Right forelimb (tissue), 1 donor: Measurements from ENCODE around the gene DNAJC17.

ENCODE experiments used
- DNase-seq: peaks from one replicate; pipeline ENCODE4 v3.0.0-alpha.2; 2018

Gene DNAJC17, protein sequence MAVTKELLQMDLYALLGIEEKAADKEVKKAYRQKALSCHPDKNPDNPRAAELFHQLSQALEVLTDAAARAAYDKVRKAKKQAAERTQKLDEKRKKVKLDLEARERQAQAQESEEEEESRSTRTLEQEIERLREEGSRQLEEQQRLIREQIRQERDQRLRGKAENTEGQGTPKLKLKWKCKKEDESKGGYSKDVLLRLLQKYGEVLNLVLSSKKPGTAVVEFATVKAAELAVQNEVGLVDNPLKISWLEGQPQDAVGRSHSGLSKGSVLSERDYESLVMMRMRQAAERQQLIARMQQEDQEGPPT

DNA sequence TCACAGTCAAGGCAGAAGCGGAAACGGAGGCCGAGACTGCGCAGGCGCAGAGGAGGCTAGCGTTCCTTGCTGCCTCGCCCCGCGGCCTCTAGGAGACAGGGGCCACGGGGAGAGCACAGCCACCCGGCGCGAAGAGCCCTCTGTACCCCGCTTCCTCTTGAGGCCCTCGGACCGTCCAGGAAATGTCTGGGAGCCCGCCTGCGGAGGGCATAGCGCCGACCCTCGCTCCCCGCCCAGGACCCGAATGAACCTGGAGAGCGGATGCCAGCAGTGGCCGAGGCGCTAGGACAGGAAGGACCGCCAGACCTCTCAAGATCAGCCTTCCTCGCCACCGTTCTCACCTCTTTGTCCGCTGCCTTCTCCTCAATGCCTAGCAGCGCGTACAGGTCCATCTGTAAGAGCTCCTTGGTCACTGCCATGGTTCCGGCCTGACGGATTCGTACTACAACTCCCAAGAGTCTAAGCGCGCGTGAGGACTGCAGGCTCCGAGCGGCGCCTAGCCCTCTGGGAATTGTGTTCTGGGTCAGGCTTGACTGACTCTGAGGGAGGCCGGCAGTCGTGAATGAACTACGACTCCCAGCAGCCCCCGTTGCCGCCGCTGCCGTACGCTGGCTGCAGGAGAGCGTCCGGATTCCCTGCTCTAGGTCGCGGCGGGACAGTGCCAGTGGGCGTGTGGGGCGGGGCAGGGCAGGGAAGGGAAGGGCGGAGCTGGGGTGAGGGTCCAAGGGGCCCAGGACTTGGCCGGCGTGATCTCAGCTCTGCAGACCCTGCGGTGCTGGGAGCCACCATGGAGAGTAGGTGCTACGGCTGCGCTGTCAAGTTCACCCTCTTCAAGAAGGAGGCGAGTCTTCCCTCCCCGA is at the start of gene DNAJC17, which contains the start of gene ZFYVE19:
Gene DNAJC17 (minus strand): TSS at position 446 of the 860 bp plus-strand sequence. CDS start 27 bp downstream, at position 419.
Gene ZFYVE19 (plus strand): TSS at position 62 of the 860 bp plus-strand sequence. CDS start 501 bp downstream, at position 563.
- DNase-seq: peak; percentile 95

DNA sequence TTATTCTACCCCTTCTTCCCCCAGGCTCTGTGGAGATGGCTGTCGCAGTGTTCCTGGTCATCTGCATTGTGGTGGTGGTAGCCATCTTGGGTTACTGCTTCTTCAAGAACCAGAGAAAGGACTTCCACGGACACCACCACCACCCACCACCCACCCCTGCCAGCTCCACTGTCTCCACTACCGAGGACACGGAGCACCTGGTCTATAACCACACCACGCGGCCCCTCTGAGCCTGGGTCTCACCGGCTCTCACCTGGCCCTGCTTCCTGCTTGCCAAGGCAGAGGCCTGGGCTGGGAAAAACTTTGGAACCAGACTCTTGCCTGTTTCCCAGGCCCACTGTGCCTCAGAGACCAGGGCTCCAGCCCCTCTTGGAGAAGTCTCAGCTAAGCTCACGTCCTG is 49.5 kb upstream of the DNAJC17 start:
- DNase-seq: no peak

DNA sequence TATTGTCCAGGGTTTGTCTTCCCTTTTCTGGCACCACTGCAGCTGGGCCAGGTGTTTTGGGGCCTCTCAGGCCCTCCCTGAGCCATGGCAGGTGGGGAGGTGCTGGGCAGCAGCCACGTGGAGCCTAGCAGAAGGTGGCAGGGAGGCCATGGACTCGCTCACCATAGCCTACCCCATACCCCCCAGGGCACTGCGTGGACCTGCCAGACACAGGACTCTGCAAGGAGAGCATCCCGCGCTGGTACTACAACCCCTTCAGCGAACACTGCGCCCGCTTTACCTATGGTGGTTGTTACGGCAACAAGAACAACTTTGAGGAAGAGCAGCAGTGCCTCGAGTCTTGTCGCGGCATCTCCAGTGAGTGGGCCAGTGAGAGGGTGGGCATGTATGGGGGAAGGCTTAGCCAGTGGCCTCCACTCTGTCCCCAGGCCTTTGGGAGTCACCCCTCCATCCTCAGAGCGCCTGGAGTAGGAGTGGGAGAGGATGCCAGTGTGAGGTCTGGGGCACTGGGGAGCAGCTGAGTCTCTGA is 48.5 kb upstream of the DNAJC17 start:
- no peak for DNase-seq

DNA sequence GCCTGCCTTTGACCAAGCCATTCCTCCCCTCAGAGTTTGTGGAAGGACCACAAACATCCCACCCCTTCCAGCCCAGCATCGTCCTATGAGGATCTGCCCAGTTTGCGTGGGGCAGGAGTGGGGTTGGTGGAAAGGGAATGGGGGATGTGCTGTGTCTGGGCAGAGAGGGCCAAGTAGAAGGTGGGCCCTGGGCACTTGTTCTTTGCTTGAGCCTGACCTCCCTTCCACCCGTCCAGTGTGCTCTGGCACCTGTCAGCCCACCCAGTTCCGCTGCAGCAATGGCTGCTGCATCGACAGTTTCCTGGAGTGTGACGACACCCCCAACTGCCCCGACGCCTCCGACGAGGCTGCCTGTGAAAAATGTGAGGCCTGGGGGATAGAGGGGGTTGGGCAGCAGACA is 46.9 kb upstream of the DNAJC17 start:
- no peak for DNase-seq

DNA sequence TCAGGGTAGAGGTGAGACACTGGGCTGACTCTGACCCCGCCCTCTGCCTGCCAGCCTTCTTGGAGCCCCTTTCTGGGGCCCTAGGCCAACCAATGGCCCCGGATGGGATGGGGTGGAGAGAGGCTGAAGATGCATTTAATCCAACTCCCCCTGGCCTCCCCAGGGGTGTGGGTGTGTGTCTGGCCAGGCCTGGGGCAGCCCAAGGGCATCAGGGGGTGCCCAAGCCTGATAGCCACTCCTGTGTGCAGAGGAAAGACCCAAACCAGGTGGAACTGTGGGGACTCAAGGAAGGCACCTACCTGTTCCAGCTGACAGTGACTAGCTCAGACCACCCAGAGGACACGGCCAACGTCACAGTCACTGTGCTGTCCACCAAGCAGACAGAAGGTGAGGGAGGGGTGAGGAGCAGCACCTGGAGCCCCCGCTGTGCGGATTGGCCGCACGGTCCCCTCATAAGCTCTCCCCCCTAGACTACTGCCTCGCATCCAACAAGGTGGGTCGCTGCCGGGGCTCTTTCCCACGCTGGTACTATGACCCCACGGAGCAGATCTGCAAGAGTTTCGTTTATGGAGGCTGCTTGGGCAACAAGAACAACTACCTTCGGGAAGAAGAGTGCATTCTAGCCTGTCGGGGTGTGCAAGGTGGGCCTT is 46.1 kb upstream of the DNAJC17 start:
- no peak for DNase-seq

DNA sequence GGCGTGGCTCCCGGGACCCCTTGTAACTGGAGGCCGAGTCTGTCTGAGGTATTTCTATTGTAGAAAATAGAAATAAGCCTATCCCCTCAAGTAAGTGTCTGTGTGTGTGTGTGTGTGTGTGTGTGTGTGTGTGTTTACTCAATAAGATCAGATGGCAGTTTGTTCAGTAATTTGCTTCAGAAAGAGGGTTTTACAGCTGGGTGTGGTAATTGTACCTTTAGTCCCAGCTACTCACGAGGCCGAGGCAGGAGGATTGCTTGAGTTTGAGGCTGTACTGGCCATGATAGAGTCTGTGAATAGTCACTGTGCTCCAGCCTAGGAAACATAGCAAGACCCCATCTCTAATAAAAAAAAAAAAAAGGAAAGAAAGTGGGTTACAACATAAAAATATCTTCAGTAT is 45.3 kb upstream of the DNAJC17 start:
- DNase-seq: no peak

DNA sequence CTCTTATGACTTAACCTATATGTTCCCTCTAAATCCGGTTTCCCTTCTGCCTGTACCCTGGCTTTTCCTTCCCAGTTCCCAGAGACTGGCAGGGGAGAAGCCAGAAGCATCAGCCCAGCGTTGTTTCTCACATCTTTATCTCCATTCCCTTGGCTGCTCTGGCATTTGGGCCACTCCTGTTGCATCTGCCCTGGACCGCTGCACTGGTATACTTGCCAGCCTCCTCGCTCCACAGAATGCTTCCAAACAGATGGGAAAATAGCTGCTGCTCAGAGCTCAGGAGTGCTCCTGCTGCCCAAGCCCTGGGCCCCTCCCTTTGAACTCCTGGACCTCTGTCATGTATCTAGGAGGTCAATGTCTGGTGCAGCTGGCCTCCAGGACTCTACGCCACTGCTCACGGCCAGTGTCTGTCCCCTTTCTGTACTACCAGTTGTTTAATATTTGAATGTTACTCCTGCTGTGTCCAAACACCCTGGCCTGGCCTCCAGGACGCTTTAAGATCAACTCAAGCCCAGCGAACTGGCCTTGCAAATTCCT is 43.4 kb upstream of the DNAJC17 start:
- DNase-seq: no peak

DNA sequence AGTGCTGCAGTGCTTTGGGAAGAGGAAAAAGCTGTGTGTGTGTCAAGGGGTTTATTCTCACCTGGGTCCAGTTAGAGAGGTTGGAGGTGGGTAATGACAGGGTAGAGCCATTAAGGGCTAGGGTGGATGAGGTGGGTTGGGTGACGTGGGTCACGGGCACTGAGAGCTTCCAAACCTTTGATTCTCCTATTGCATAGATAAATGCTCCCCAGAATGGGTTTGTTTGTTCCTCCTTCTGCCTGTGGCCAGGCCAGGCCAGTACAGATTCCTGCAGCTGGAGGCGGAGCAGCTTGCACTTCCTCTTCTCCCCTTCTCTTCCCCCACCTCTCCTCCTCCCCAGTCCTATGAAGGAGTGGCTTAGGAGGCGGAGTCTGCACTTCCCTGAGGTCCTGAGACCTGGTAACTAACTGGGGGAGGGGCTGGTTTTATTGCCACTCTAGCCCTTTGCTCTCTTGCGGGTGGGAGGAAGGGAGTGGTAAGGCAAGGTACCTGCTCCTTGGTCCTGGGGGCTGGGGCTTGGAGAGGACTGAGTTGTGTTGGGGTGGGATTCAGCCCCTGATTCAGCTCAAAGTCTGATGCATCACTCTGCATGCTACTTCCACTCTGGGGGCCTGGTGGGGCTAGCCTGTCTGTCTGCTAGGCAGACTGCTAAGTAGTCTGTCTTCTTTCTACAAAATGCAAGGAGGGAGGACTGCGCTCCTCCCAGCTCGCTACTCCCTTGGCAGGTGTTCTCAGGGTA is 40.1 kb upstream of the DNAJC17 start:
- DNase-seq: no peak

DNA sequence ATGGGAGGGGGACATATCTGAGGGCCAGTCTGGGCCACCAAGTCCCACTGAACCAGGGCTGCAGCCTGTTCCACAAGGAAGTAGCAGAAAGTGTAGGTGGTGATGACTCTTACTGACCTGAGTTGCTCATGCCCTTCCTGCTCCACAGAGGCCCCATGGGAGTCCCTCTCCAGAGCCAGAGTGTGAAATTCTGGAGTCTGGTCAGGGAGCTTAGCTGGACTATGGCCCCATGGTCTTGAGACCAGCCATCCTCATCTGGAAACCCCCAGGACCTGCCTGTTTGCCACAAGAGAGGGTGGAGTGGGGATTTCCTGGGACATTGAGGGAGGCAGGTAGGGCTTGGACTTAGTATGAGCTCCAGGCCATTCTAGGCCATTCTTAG is 39.6 kb upstream of the DNAJC17 start:
- DNase-seq: no peak

DNA sequence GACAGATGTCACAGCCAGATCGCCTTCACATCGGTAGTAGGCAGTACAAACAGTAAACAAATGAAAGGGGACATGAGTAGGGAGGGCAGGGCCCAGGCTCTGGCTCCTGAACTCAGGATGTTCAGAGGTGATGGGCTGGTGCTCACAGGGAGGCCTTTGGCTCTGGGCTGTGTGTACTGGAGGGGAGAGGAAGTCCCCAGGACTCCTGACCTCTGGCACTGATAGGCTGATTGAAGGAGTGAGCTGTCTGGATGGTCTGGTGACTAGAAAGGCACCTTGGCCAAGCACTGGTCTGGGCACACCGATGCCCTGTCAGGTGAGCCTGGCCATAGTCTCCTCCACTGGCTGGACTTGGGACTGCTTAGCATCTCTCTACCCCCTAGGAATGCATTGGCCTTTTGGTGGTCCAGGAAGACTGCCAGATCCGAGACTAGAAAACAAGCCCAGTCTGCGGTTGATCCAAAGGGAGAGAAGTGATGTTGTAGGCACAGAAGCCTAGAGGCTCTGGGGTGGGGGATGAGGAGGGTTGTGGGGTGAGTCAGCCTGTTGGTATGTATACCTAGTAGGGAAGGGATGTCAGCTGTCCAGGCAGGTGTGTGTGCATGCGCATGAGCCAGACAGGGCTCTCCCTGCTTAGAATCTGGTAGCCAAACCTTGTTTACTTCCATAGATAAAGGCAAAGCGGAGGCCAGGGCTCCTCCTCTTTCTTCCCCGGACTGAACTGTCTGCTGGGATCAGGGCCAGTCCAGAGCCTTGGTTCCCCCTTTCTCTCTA is 38.4 kb upstream of the DNAJC17 start:
- DNase-seq: no peak

DNA sequence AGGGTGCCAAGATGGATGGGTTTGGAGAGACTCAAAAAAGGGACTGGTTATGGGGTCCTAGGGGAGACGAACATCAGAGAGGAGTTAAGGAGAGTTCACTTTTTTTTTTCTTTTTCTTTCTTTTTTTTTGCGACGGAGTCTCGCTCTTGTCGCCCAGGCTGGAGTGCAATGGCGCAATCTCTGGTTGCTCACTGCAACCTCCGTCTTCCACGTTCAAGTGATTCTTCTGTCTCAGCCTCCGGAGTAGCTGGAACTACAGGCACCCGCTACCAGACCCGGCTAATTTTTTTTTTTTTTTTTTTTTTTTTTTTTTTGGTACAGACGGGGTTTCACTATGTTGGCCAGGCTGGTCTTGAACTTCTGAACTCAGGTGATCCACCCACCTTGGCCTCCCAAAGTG is 37.8 kb upstream of the DNAJC17 start:
- no peak for DNase-seq

DNA sequence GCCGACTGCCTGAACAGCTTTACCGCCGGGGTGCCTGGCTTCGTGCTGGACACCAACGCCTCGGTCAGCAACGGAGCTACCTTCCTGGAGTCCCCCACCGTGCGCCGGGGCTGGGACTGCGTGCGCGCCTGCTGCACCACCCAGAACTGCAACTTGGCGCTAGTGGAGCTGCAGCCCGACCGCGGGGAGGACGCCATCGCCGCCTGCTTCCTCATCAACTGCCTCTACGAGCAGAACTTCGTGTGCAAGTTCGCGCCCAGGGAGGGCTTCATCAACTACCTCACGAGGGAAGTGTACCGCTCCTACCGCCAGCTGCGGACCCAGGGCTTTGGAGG is 37.4 kb upstream of the DNAJC17 start:
- peak; percentile 64 for DNase-seq

DNA sequence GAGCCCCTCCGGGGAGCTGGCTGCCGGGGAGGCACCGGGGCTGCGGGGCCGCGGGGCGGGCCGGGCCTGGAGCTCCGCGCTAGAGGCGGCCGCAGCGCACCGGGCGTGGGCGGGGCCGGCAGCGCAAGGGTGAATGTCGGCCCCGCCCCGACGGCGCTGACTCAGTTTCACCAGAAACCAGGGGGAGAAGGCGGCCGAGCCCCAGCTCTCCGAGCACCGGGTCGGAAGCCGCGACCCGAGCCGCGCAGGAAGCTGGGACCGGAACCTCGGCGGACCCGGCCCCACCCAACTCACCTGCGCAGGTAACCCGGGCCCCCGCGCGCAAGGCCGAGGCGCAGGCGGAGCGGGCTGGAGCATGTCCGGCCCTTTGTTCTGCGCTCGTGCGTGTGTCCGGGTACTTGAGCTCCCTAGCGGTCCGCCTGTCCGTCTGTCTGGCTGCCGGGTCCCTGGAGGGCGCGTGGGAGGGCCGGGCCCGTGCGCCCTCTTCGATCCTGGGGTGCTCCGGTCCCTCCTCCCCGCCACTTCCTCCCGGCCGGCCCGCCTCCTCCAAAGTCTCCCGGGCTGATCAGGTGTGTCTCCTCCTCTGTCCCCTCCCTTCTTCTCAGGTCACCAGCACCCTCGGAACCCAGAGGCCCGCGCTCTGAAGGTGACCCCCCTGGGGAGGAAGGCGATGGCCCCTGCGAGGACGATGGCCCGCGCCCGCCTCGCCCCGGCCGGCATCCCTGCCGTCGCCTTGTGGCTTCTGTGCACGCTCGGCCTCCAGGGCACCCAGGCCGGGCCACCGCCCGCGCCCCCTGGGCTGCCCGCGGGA is 36.8 kb upstream of the DNAJC17 start, which contains the start of gene SPINT1:
Gene SPINT1 (plus strand): TSS at position 164 of the 811 bp plus-strand sequence. CDS start 507 bp downstream, at position 671.
- no peak for DNase-seq

DNA sequence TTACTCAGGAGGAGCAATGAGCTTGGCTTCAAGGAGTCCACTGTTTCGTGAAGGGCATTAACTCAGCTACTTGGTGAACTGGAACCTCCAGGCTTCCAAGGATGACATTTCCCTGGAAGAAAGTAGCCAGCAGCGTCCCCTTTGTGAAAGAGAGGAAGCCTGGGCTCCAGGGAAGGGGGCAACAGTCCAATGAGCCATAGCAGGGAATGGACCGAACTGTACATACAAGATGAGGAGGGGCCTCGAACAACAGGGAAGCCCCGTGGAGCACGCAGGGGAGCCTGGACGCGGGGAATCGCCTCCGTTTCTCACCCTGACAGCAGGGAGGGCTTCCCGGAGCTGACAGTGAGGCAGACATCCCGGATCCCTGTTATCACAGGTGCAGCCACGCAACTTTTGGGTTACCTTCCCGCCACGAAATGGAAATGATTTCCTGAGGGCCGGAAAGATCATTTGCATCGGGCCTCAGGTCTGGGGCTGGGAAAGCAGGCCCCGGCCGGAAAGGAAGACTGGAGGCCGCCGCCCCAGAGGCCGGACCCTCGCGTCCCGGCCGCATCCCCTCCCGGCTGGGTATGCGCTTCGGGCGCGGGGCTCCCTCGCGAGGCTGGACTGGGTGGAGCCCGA is 36.1 kb upstream of the DNAJC17 start:
- no peak for DNase-seq

DNA sequence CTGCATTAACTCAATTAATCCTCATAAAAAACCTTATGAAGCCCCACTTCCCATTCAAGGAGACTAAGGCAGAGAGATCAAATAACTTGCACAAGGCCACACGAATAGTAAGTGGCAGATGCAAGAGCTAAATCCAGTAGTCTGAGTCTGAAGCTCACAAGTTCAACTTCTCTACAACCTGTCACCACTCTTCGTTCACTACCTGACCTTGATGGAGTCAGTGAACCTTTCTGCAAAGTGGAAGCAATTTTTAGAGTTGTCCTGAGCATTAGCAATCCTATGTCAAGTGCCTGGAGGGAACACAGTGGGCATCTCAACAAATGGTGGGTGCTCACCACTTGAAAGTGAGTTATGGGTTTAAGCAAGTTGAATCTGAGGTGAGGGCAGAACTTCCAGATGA is 34.5 kb upstream of the DNAJC17 start:
- no peak for DNase-seq

DNA sequence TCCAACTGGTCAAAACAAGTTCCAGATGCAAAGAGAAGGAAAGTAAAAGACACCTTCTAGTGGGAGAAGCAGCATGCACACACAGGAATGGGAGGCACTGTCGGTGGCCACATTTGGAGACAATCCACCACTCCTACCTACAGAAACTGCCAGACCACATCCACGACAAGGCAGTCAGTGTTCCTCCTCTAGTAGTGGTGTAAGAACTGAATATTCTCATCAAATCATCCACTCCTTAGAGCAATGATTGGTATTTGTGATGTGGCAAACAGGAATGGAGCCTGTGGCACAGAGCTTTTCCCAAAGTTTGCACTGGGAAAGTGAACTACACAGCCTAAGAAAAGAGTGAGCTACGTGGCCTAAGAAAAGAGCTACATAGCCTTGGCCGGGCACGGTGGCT is 31.5 kb upstream of the DNAJC17 start:
- no peak for DNase-seq

DNA sequence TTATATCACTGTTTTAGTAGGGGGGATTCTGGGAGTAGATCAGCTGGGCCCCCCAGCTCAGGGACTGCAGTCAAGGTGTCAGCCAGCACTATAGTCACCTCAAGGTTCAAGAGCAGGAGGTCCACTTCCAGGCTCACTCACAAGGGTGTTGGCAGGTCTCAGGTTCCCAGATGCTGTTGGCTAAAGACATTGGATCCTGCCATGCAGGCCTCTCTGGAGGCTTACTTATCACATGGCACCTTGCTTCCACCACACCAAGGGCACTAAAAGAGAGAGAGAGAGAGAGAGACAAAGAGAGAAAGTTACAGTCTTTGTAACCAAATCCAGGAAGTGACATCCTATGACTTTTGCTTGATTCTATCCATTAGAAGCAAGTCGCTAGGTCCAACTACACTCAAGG is 28.7 kb upstream of the DNAJC17 start:
- DNase-seq: no peak

DNA sequence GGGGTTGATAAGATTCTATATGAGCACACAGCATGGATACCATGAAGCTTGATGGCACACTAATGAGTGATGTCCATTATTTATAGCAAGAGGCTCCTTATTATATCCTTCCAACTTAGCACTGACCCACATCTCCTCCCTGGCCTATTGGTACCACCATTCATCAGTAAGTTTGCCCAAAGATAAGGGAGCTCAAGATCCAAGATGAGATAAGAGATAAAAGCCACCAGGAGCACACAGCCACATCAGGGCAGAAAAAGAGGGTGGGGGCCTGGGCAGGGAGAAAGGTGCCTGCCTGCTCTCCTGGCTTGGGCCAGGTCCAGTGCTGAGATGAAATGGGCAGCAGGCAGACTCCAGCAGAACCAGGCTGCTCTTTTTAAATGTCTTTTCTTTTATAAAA is 25.6 kb upstream of the DNAJC17 start:
- no peak for DNase-seq

DNA sequence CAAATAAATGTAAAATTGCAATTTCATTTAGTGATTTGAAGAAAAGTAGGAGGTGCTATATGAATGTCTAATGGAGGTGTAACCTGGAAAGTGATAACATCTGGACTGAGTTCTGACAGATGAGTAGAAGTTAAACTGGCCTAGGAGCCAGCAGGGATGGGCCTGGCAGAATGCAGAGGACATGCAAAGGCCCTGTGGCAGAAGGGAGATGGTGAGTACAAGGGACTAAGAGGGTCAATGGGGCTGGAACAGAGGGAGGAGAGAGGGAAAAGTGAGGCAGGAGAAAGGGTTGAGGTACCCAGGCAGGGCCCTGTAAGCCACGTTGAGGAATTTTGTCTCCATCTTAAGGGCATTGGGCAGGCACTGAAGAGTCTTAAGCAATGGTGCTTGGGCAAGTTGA is 24.6 kb upstream of the DNAJC17 start:
- DNase-seq: no peak

DNA sequence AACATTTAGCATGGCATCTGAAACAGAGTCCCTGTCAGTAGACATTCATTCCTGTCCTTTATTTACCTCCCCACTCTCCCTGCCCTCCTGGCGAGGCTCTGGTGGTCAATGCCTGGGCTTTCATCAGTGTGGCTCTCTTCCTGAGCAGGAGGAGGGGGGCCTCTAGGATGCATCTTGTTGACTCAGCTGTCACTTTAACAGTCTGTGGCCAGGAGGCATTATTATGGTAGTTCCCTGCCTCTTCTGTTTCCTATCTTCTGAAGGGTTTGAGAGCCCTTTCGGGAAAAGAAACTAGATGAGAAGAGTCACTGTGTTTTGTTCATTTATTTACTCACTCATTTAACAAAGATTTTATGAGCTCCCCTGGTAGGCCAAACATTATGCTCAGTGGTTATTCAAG is 23.6 kb upstream of the DNAJC17 start:
- no peak for DNase-seq
